HG02973 (cell line): Measurements from ENCODE around the gene PLA2G2D.

Experiments used
- ATAC-seq: cut with Tn5 transposase; IDR thresholded peaks from one replicate; pipeline ENCODE4 v1.9.1; 2021; ENCODE audit warnings: moderate library complexity; ENCODE audit not compliant: unreplicated experiment

PLA2G2D gene, protein sequence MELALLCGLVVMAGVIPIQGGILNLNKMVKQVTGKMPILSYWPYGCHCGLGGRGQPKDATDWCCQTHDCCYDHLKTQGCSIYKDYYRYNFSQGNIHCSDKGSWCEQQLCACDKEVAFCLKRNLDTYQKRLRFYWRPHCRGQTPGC

GRCh38 chr1:20119347-20119746 is at the start of gene PLA2G2D:
Gene PLA2G2D (minus strand): TSS chr1:20119536. CDS start chr1:20119498, 38 bp downstream.
- no peak for ATAC-seq

- no peak for ATAC-seq
These were observed 49.5 kb upstream of the PLA2G2D start for GRCh38 chr1:20168564-20169491.

- no peak for ATAC-seq
These were observed 47.8 kb upstream of the PLA2G2D start for GRCh38 chr1:20167126-20167525.

- ATAC-seq: no peak
These were observed 46.7 kb upstream of the PLA2G2D start for GRCh38 chr1:20166051-20166450.

DNA sequence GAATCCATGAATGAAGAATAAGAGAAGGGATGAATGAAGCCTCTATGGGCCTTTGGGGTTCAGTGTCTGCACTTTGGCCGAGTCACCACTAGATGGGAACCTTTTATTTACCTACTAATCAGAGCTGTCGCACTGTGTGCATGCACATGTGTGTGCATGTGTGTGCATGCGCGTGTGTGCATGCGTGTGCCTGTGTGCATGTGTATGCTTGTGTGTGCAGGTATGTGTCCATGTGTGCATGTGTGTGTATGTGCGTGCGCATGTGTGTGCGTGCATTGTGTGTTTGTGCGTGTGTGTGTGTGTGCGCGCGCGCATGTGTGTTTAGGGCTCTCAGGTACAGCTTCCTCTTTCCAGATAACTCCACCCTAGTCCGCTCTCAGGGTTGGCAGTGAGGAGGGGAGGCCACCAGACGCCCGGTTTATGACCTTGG is 46.2 kb upstream of the PLA2G2D start:
- no peak for ATAC-seq

- ATAC-seq: no peak
These were observed 45.4 kb upstream of the PLA2G2D start for GRCh38 chr1:20164694-20165202.

- ATAC-seq: no peak
These were observed 40.7 kb upstream of the PLA2G2D start for GRCh38 chr1:20160034-20160433.

- no peak for ATAC-seq
These were observed 39.2 kb upstream of the PLA2G2D start for GRCh38 chr1:20158358-20159070.

DNA sequence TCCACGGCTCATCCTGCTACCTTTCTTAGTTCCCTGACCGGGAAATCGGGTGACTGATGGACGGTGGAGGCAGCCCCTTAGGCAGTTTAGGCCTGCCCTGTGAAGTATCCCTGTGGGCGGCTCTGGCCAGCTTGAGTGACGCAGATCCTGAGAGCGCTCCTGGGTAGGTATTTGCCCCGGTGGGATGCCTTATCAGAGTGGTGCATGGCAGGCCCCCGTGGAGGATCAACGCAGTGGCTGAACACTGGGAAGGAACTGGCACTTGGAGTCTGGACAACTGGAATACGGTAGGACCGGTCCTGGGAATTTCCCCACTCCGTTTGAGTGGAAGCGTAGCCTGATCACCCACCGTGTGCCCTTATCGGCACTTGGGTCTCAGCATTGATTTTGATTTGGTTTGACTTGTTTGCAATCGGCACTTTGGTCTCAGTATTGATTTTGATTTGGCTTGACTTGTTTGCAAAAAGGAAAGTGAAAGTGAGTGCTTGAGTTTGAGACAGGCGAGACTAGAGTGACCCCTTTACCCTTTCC is 35.0 kb upstream of the PLA2G2D start:
- ATAC-seq: no peak

GRCh38 chr1:20153000-20153418 is 33.7 kb upstream of the PLA2G2D start:
- ATAC-seq: no peak

- no peak for ATAC-seq
These were observed 33.2 kb upstream of the PLA2G2D start for GRCh38 chr1:20152599-20152930.

GRCh38 chr1:20151906-20152598 is 32.7 kb upstream of the PLA2G2D start:
- ATAC-seq: peak; percentile 45

DNA sequence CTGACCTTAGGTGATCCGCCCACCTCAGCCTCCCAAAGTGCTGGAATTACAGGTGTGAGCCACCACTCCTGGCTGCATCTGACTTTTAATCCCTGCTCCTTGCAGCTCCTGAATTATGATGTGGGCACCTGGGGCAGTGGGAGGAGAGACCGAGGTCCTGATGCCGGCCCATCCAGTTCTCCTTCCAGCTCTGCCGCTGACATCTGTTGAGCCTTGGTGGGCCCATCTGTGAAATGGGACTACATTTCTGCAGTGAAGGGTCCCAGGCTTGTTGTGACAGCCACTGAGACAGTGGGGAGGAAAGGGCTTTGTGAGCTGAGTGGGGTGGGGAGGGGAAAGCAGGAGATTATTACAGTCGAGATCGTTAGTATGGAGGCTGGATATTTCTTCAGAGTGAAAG is 31.6 kb upstream of the PLA2G2D start:
- ATAC-seq: no peak

DNA sequence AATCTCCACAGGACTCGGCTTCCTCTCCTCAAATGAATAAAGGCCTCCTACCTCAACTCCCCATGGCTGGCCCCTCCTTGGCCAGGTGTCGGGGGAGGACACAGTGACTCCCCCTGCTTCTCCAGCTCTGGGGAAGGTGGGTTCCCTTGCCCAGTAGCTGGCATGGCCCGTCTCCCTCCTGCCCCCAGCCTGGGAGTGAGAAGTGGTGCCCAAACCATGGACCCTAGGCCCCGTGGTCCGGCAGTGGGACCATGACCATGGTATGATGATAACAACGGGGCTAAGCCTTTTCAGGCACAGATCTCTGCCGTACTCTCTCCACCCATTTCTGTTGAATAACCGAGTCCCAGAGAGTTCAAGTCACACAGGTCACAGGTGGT is 31.0 kb upstream of the PLA2G2D start:
- no peak for ATAC-seq

DNA sequence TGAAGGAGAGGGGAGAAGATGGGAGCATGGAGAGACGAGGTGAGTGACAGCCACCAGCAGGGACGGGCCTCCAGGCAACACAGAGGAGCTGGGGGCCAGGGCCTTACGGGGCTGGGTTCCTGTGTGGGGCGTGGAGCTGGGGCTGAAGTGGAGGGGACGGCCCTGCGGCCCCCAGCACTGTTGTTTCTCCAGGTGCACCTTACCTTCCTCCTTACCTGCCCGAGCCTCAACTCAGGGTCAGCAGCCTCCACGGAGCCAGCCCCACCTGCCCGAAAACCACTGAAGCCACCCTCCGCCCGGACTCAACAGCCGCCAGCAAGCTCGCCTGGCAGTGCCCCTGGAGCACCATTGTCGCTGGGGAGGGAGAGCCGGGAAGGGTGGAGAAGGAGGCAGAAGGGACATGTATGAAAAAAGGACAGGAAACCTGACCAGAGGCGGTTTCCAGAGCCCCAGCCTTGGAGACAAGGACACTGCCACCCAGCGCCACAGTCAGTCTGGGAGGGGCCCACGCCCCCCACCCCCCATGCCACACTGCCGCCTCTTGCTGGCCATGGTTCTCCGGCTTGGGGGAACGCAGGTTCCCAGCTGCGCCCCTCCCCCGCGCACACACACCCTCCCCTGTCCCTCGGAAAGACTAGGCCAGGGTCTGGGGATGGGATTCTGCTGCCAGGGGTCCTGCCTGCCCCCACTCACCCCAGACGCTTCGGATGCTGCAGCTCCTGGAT is 30.4 kb upstream of the PLA2G2D start:
- ATAC-seq: no peak

GRCh38 chr1:20148571-20149500 is 29.5 kb upstream of the PLA2G2D start:
- ATAC-seq: no peak

- ATAC-seq: no peak
These were observed 28.7 kb upstream of the PLA2G2D start for GRCh38 chr1:20147846-20148570.
